HG02610 (cell line): Measurements from ENCODE around the gene CCL19.
"Not testable (repeated sequence)": the region's sequence is repeated elsewhere in the genome, so short reads cannot be mapped to it uniquely, and the experiment has no call there.

Experiments used
- ATAC-seq: cut with Tn5 transposase; IDR thresholded peaks from one replicate; pipeline ENCODE4 v1.9.1; 2021; ENCODE audit warnings: mild to moderate bottlenecking, moderate library complexity; ENCODE audit not compliant: unreplicated experiment

CCL19 gene

GRCh38 chr9:34690983-34691935 is at the start of gene CCL19:
CCL19 (minus strand) TSS chr9:34691276; CDS start chr9:34691139, 137 bp downstream.
- no peak for ATAC-seq

GRCh38 chr9:34740176-34740575 is 49.1 kb upstream of the CCL19 start:
- ATAC-seq: not testable (repeated sequence)

- no peak for ATAC-seq
Observed at GRCh38 chr9:34737677-34738260, 46.7 kb upstream of the CCL19 start.

GRCh38 chr9:34734720-34735119 is 43.6 kb upstream of the CCL19 start:
- no peak for ATAC-seq

- no peak for ATAC-seq
Observed at GRCh38 chr9:34732886-34733285, 41.8 kb upstream of the CCL19 start.

GRCh38 chr9:34732478-34732877 is 41.4 kb upstream of the CCL19 start:
- no peak for ATAC-seq

- no peak for ATAC-seq
Observed at GRCh38 chr9:34723141-34723540, 32.1 kb upstream of the CCL19 start.

- not testable (repeated sequence) for ATAC-seq
Observed at GRCh38 chr9:34719769-34720025, 28.6 kb upstream of the CCL19 start.

- no peak for ATAC-seq
Observed at GRCh38 chr9:34719021-34719768, 28.1 kb upstream of the CCL19 start.

- ATAC-seq: no peak
Observed at GRCh38 chr9:34717996-34718614, 27.0 kb upstream of the CCL19 start.

- no peak for ATAC-seq
Observed at GRCh38 chr9:34716711-34717110, 25.6 kb upstream of the CCL19 start.

GRCh38 chr9:34715639-34716215 is 24.7 kb upstream of the CCL19 start:
- no peak for ATAC-seq

GRCh38 chr9:34714007-34714406 is 22.9 kb upstream of the CCL19 start:
- ATAC-seq: no peak

GRCh38 chr9:34712140-34712539 is 21.1 kb upstream of the CCL19 start:
- no peak for ATAC-seq

- ATAC-seq: no peak
Observed at GRCh38 chr9:34710023-34710422, 18.9 kb upstream of the CCL19 start, which contains the start of gene CCL21. CCL21 (minus strand) TSS chr9:34710136; CDS start chr9:34710066, 70 bp downstream.

- ATAC-seq: no peak
Observed at GRCh38 chr9:34709196-34709978, 18.3 kb upstream of the CCL19 start.

GRCh38 chr9:34707130-34707529 is 16.1 kb upstream of the CCL19 start:
- ATAC-seq: no peak

GRCh38 chr9:34701769-34702736 is 11.0 kb upstream of the CCL19 start:
- peak; percentile 79 for ATAC-seq
